ENCODE data around the gene KRTAP10-1. TPM values are rescaled to one million over a fixed set of nuclear protein-coding genes. Genes with fewer than 3 reads are reported as not detected.

The KRTAP10-1 gene
- total and polyA plus RNA-seq, 9 donors: not detected

- Histone ChIP-seq H3K9me3 (no peaks in the 10 kb centered on the region), H3K27me3 (no peaks in the 10 kb centered on the region), H3K36me3 (no peaks in the 10 kb centered on the region), H3K27ac (peak overlapping the region in 1 of 2 donors; percentile 6), H3K4me3 (no peak overlapping the region), H3K4me1 (ENCODE audit: insufficient read depth) (no peaks in the 10 kb centered on the region)
- DNase-seq: no peak
- intact Hi-C loops (cut with DNase I): no loop called here
- TF ChIP-seq CTCF (IDR thresholded peaks at IDR 0.05) (no peak), POLR2A (IDR thresholded peaks at IDR 0.05) (no peak), EP300 (IDR thresholded peaks at IDR 0.05) (no peak)
- WGBS, 3 donors: 45 to 51% (median 48%) methylated on average over 27 of the region's 27 CpGs
These were observed 43.1 kb downstream of the KRTAP10-1 start for GRCh38 chr21:44496564-44497550.

DNA sequence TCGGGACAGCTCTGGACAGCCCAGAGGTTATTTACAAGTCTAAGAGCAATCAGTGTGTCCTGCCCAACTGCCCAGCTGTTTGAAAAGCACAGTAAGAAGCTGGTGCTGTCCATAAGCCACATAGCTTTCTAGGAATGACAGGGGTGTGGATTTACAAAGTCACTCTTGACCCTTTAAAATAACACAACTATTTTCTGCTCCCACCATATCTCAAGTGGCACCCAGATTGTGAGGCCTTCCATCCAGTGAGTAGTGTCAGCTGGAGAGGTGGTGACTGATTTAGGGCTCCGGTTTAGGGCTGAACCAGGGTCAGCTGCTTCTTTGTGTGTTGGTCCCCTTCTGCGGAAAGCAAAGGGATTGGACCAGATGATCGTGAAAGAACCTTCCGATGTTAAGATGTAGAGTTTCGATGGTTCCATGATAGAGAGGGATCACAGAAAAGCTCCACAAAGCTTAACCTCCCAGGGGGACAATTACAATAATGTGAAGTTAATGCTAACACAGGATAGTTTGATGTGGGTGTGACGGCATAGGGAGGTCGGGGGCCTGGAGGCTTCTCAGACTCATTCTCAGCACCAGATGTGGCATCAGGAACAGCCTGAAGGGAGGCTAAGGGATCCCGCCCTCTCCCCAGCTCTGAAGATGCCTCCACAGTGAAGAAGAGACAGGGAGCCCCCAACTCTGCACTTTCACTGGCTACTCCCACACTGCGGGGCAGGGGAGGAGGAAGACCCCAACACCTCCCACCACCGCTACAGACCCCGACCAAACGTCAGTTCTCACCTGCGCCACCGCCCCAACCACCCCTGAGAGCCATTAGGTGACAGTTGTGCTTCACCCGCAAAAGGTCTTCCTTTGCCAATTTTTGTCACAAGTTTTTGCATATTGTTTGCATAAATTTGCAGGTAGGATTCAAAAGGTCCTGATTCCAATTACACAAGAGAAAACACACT lies 44.1 kb downstream of the KRTAP10-1 start:
- H3K4me3 ChIP-seq: no peak overlapping the region
- H3K4me1 ChIP-seq (ENCODE audit: insufficient read depth): no peaks in the 10 kb centered on the region
- H3K36me3 ChIP-seq: no peaks in the 10 kb centered on the region
- no peaks in the 10 kb centered on the region for H3K9me3 ChIP-seq
- no peaks in the 10 kb centered on the region for H3K27me3 ChIP-seq
- intact Hi-C loops (cut with DNase I): no loop called here
- 82 to 83% (median 82%) methylated on average over 16 of the region's 16 CpGs for WGBS, 3 donors
- TF ChIP-seq EP300 (IDR thresholded peaks at IDR 0.05) (no peak), POLR2A (IDR thresholded peaks at IDR 0.05) (no peak), CTCF (IDR thresholded peaks at IDR 0.05) (no peak)
- DNase-seq: no peak
- no peak overlapping the region for H3K27ac ChIP-seq

DNA sequence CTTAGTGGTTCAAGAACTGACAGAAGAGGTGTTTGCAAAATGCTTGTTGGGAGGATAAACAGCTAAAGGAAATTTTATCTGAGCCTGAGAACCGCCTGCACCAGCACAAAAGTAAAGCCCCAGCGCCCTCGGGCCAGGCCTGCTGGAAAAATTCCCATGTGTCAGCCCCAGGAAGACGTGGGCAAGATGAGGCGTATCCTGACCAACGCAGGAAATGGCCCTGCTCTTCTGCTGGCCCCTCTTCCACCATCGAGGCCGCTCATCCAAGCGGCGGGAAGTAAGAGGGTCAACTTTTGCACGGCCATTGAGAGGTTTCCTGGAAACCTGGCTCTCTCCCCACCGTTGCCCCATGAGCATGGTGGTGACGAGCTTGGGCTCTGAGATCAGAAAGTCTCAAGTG lies 45.0 kb downstream of the KRTAP10-1 start:
- intact Hi-C loops (cut with DNase I): no loop called here
- Histone ChIP-seq H3K4me1 (ENCODE audit: insufficient read depth) (no peaks in the 10 kb centered on the region), H3K27me3 (no peaks in the 10 kb centered on the region), H3K36me3 (no peaks in the 10 kb centered on the region), H3K9me3 (no peaks in the 10 kb centered on the region), H3K27ac (no peak overlapping the region), H3K4me3 (no peak overlapping the region)
- no peak for TF ChIP-seq CTCF (IDR thresholded peaks at IDR 0.05)
- TF ChIP-seq POLR2A (IDR thresholded peaks at IDR 0.05): no peak
- no peak for TF ChIP-seq EP300 (IDR thresholded peaks at IDR 0.05)
- no peak for DNase-seq
- WGBS, 3 donors: 87 to 91% (median 89%) methylated on average over 13 of the region's 13 CpGs

GRCh38 chr21:44494418-44494817 lies 45.6 kb downstream of the KRTAP10-1 start:
- intact Hi-C loops (cut with DNase I): no loop called here
- no peak for DNase-seq
- WGBS, 3 donors: 92 to 98% (median 93%) methylated on average over 17 of the region's 17 CpGs
- TF ChIP-seq CTCF (IDR thresholded peaks at IDR 0.05) (no peak), POLR2A (IDR thresholded peaks at IDR 0.05) (no peak), EP300 (IDR thresholded peaks at IDR 0.05) (no peak)
- H3K4me1 ChIP-seq (ENCODE audit: insufficient read depth): no peaks in the 10 kb centered on the region
- no peak overlapping the region for H3K27ac ChIP-seq
- no peaks in the 10 kb centered on the region for H3K36me3 ChIP-seq
- H3K9me3 ChIP-seq: no peaks in the 10 kb centered on the region
- no peaks in the 10 kb centered on the region for H3K27me3 ChIP-seq
- no peak overlapping the region for H3K4me3 ChIP-seq

All from ovary (tissue), 9 donors.